NOMO-1 treated with dmso at 0.1 percent for 144 hours (cell line): ENCODE results near the gene RTL10.

Experiments used
- DNase-seq: peaks from one replicate; lab custom pipeline; 2025; ENCODE audit not compliant: unreplicated experiment; lab: John Stamatoyannopoulos, UW

RTL10 gene

DNA sequence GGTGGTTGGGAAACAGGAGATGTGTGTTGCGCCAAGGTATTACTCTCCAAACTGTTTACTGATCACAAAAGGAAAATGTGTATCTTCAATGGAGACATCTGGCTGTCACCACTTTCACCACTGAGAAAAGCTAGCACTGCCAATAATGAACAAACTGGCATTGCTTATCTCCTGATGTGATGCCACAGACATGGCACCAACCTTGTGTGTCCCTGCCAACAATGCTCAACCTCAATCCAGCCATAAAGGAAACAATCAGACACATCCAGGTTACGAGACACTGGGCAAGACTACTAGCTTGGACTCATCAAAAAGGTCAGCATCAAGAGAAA is 28.1 kb downstream of the RTL10 start:
- DNase-seq, result no peak

DNA sequence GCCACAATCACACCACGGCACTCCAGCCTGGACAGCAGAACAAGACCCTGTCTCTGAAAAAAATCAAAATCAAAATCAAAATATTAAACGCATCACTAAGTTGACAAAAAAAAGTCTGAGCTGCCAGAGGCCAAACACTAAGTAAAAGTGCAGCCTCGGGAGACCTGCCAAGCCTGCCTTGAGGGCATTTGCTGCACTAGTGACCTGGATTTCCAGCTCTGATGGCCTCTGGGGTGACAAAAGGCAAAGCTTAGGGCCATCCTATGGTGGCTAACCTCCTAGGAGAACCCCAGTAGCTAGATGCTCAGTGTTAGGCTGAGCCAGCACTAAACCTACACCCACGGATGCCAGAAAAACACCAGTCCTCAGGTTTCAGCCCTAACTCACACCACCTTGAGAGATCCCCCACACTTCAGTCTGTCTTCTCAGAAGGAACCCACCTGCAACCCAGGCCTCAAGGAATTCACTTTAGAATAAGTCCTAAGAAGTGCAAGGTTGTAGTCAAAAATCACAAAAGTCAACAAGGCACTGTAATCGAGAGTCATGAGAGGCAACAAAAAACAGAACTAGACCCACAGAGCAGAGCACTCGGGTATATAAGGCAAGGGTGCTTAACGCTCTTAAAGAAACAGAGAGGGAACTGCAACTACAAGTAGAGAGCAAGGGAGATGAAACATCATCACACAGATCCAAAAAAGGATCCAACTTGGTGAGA is 28.6 kb downstream of the RTL10 start:
- no peak for DNase-seq

- DNase-seq, result no peak
Observed at GRCh38 chr22:19824926-19825339, 29.7 kb downstream of the RTL10 start.

DNA sequence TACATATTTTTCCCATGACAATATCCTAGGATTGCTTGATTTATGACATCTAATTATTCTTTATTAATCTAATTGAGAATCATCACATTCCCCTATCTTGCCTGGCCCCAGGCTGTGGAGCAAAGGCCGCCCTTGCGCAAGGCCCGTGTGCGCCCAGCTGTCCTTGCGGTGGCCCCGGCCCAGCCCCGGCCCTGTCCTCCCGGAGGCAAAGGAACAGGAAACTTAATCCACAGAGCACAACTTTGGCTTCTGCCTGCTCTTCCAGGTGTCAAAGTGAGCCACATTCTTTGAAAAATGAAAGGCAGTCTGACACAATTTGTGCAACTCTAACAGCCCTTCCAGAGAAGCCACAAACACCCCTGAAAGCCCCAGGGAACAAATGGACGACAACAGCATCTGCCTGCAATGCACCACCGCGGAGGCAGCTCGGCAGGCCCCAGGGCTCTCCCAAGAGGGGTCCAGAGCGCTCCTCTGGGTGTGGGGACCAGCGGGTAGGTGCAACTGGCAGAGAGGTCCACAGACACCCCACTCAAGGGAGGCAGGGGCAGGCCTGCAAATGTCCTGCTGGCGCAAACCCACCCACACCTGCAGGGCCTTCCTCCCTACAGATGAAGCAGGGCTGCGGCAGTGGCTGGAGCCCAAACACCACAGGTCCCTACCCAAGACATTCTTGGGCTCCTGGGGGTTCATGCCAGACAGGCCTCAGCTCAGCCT is 30.3 kb downstream of the RTL10 start:
- no peak for DNase-seq

DNA sequence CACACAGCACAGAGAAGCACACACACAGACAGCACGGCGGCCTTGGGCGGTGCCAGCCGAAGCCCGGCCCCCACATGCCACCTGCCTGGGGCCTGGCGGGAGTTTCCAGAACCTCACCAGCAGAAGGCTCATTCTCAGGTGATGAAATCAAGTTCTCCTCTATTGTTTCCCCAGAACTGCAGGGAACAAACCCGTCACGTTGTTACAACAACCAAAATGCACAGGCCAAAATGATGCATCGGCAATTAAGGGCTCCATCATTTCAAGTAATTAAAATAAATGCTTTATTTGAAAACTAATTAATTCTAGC is 30.8 kb downstream of the RTL10 start:
- no peak for DNase-seq

DNA sequence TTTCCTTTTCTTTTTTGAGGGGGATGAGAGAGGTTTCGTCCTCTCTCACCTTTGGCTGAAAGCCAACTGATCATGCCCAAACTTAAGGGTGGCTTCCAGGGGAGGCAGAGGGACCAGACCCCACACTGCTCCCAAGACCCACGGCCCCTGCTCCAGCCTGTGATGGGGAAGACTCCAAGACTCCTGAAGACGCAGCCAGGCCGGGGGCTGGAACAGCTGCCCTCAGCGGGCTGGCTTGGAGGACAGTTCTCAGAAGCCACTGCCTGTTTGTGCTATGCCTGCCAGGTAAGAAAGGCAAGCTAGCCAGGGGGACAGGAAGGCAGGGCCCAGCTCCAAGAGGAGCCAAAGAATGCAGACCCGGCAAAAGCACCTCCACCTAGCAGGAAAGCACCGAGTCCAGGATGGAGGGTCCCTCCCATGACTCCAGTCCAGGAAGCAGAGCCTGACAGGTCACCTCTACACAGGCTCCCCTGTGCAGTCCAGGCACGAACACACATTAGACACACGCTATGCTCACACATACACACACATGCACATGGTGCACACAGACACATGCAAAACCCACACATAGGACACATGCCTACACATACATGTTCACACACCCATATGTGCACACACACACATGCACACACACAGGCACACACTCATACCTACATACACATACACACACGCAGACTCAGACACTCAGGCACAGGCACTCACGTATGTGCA is 31.3 kb downstream of the RTL10 start:
- DNase-seq, result no peak

DNA sequence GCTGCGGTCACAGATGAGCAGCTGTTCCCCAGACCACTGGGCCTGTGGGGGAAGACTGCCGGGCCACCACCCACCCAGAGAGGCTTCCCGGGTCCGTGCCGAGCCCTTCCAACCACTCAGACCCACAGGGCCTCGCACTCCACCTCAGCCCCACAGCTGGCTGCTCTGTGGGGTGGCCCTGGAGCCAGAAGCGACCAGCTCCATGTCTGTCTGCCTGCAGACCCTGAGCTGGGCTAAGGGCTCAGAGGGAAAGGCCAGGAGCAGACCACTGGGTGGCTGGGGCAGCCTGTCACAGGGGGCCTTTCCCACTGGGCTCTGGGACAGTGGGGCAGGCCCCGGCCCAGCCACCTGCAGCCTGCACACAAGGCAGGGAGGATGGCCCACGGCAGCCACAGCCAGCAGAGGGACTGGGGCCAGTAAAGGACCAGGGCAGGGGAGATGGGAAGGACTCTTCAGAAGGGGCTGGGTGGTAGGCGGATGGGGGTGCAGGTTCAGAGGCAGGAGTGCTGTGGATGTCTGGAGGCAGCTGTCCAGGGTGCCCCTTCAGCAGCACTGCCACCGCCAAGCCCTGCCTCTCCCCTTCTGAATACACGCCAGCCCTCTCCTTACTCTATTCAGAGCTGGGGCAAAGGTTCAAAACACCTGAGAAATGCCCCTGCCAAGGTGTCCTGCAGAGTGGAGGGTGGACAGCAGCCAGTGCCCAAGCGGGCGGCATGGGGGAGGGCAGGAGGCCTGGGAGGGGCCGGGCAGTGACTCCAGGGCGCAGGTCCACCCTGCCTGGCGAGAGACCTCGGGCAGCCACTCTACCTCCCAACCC is 32.2 kb downstream of the RTL10 start:
- no peak for DNase-seq

- no peak for DNase-seq
Observed at GRCh38 chr22:19821523-19822300, 33.0 kb downstream of the RTL10 start.

GRCh38 chr22:19820880-19821522 is 33.7 kb downstream of the RTL10 start:
- DNase-seq, result no peak

- DNase-seq, result no peak
Observed at GRCh38 chr22:19819911-19820879, 34.5 kb downstream of the RTL10 start.

- no peak for DNase-seq
Observed at GRCh38 chr22:19819208-19819910, 35.3 kb downstream of the RTL10 start.

GRCh38 chr22:19818324-19819207 is 36.1 kb downstream of the RTL10 start:
- DNase-seq, result no peak

DNA sequence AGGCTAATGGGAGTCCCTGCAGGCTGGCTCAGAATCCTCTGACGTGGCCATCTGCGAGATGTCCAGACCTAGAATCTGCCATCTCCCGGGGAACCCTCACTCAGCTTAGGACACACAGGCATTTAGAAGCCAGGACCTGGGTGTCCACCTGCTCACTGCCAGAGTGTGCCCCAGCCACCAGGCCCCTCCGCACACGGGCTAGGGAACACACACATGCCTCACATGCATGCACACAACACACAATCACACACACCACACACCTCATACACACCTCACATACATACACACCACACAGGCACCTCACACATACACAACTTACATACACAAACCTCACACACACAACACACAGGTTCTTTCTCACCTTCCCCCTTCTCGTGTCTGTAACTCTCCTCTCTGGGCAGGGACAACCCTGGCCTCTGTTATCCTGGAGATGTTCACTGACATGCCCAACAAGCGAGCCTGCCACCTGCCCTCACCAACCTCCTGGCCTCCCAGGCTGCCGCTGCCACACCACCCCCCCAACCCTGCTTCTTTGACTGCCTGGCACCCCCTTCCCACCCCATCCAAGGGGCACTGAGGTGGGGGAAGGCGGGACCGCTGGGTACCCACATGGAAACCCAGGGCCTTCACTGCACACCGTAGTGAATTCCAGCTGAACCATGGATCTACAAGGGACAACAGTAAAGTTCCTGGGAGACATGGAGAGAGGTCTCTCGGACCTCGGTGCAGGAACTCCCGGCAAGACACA is 38.1 kb downstream of the RTL10 start:
- no peak for DNase-seq

- no peak for DNase-seq
Observed at GRCh38 chr22:19815823-19816290, 38.8 kb downstream of the RTL10 start.

DNA sequence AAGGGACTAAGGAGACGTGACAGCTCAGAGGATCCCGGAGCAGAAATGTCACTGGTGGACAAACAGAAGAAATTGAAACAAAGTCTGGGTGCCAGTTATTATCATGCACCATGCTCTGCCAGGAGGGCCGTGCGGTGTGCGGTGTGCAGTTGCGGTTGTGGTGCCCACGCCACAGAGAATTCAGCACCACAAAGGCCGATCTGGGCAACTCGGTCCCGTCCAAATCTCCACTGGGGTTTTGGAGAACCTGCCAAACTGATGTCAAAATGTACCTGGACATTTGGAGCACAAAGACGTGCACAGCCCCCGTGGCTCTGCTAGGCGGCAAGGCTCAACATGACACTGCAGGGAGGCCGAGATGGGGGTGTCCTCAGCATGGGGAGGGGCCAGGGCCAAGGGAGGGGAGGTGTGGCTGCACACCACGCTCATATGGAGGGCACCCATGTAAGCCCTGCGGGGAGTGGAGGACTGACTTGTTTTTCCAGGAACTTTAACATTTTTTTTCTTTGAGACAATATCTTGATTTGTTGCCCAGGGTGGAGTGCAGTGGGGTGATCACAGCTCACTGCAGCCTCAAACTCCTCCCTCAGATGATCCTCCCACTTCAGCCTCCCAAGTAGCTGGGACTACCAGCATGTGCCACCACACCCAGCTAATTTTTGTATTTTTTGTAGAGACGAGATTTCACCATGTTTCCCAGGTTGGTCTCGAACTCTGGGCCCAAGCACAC is 39.4 kb downstream of the RTL10 start:
- DNase-seq, result no peak

GRCh38 chr22:19814428-19814827 is 40.2 kb downstream of the RTL10 start:
- no peak for DNase-seq
